HG02642 (cell line): ENCODE results near the gene TSC22D1.

Experiments
- ATAC-seq: cut with Tn5 transposase; IDR thresholded peaks from one replicate; pipeline ENCODE4 v1.9.1; 2021; ENCODE audit warnings: mild to moderate bottlenecking; ENCODE audit not compliant: unreplicated experiment, poor library complexity

Gene TSC22D1

DNA sequence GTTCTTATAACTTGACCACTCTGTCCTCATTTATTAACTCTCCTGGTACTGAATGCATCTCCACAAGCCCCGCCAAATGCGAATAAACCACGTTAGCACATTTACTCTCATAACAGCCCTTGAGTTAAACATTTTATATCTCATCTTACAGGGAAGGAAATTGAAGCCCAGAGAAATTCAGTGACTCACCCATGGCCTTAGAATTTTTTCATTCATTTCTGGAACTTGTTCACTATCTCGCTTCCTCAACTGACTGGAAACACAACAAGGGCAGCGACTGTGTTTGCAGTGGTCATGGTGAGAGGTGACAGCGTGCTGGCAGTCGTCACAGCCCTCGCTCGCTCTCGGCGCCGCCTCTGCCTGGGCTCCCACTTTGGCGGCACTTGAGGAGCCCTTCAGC lies 163.0 kb downstream of the TSC22D1 start:
- no peak for ATAC-seq

DNA sequence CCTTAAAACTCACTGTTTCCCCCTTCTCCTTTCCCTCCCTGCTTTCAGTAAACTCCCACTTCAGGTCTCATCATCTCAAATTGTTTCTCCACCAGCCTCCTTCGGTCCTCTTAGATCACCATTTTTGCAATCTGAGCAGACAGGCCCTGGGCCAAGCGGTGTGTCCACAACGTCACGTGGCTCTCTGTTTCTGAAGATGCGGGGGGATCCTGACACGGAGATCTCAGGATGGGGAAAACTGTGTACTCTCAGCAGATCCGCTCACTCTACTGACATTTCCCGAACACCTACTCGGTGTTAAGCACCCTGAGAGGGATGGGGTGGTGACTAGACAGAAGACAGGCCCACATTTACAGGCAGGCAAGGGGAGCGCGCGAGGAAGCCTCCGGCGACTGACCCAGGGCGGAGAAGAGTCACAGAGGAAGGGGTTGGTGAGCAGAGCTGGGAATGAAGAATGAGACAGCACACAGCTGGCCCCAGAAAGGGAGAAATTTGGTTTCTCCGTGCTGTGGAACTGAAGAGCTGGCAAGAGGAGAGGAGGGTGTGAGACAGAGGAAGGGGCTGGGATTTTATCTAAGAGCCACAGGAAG lies 163.7 kb downstream of the TSC22D1 start:
- no peak for ATAC-seq

DNA sequence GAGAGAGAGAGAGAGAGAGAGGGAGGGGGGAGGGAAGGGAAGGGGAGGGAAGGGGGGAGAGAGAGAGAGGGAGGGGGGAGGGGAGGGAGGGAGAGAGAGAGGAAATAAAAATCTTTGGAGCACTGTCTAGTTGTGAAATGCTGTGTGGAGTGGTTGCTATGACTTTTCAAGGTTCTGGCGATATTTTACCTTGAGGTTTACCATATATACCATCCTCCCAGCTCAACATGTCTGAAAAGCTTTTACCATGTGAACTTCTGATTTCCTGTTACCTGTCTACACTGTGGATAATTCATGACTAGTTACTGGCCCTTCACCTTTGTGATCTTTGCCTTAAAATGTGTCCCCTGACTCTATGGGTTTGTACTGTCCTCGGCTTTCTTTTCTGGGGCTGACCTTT lies 164.3 kb downstream of the TSC22D1 start:
- no peak for ATAC-seq

DNA sequence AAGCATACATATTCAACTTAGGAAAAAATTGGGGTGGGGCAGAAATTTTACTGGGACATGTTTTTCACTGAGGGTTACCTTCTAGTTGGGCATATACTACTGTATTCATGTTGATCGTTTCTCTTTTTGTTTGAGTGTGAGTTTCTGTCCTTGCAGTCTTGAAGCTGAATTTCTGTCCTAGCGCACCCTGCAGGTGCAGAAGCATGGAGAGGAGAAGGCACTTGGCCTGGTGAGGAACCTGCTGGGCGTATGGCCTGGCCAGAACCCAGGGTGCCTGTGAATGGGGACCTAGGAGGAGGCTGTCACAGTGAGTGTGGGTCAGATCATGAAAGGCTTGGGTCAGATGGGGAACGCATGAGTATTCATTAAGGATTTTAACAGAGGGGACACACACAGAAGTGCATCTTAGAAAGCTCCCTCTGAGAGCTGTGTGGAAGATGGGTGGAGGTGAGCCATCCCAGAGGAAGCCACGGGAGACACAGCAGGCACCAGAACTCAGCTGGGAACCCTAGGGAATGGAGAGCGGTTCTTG lies 165.7 kb downstream of the TSC22D1 start:
- ATAC-seq: no peak

- no peak for ATAC-seq
Observed at GRCh38 chr13:44409595-44409994, 166.5 kb downstream of the TSC22D1 start.

DNA sequence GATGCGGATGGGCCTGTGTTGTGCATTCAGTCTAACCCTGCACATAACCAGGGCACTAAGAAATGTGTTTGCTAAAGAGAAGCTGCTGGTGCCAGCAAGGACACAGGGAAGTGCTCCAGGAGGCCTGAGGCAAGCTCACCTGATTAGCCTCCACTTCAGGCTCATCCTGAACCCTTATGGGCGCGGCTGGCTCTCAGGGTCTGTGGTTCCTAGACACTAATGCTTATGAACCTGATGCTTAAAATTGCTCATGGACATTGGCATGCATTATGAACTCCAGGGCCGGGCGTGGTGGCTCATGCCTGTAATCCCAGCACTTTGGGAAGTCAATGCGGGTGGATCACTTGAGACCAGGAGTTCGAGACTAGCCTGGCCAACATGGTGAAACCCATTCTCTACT lies 168.2 kb downstream of the TSC22D1 start:
- no peak for ATAC-seq

GRCh38 chr13:44407379-44407778 lies 168.8 kb downstream of the TSC22D1 start:
- ATAC-seq: no peak

GRCh38 chr13:44406617-44407016 lies 169.5 kb downstream of the TSC22D1 start:
- ATAC-seq: no peak

DNA sequence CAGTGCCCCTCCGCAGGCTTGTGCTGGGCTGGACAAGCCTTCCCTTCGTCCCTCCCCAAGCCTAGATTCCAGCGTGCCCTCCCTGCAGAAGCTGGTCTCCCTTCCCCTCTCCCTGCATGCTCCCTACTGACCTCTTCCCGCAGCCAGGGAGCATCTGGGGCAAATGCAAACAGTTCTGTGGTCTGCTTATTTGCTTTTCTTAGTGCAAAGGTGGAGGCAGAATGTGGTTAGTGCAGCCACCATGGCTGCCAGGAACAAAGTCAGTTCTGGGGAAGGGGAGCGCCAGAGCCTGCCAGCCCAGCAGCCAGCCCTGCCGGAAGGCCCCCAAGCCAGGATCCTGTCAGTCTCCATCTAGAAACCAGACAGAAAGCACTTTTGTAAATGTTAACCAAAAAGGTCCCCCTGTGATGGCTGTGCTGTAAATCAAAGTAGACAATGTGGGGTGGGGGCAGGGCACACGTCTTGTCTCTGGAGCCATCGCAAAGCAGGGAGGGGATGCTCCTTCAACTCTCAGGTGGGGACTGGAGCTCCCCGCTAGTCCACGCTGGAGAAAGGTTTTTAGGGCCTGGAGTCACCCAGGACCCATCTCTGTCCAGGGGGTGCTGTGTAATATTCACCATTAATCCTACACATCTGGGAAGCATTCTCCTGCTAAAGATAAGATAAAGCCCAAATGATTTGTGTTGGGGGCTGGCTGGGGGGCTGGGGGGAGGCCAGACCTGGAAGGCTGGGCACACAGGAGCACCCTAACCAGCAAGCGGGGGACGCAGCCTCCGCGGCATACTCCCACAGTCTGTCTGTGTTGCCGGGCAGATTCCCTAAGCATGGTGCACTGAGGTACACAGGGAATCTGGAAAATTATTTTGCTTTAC lies 171.6 kb downstream of the TSC22D1 start:
- ATAC-seq: no peak

DNA sequence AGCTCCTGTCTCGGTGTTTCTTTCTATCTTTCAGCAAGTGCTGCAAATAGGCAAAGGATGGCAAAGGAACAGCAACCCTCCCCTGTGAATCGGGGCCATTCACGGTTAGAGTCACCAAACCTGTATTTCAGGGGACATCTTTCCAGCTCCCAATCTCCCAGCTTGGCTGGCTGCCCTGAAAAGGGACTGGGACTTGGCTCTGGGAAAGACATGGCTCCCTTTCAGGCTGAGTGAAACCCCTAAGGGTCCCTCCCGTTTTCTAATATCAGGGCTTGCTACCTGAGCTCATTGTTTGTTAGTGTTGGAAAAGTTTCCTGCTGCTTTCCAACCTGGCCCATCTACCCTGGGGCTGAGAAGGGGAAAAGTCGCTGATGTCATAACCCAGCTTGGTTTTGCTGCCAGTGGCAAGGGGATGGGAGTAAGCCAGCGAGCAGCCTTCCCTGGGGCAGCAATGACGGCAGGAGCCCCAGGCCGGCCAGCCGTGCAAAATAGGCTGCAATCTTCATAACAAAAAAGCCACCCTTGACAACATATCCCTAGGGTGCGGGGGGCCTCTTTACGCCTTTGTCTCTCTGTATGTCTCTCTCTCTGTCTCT lies 172.6 kb downstream of the TSC22D1 start:
- ATAC-seq: no peak

GRCh38 chr13:44402899-44403445 lies 173.2 kb downstream of the TSC22D1 start:
- no peak for ATAC-seq

DNA sequence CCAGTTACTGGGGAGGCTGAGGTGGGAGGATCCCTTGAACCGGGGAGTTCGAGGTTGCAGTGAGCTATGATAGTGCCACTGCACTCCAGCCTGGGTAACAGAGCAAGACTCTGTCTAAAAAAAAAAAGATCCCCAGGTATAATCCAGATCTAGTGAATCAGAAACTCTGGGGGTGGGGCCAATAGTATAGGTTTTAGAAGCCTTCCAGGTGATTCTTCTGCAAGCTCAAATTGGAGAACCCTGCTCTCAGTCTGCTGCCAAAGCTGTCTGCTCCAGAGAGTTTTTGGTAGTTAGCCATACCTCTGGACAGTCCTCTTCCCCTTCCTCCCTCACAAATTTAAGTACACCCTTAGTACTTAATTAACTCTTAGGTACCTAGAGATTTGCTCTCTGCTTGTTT lies 174.6 kb downstream of the TSC22D1 start:
- no peak for ATAC-seq

- no peak for ATAC-seq
Observed at GRCh38 chr13:44400736-44401135, 175.4 kb downstream of the TSC22D1 start.

DNA sequence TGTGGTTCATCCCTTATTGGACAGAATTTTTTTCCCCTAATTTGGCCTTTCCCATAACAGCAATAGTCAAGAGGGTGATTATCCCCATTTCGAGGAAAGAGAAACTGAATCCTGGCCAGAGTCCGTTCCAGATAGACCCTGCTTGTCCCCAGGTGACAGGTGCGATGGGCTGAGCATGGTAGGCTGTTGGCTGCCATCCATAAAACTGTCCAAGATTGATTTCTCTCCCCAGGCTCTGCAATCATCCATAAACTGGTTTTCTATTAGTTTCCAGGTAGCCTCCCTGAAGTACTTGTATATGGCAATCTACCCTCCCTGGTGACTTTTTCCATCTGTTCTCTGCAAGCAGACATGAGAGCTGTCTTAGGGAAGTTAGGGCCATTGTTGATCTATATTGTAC lies 177.1 kb downstream of the TSC22D1 start:
- no peak for ATAC-seq

DNA sequence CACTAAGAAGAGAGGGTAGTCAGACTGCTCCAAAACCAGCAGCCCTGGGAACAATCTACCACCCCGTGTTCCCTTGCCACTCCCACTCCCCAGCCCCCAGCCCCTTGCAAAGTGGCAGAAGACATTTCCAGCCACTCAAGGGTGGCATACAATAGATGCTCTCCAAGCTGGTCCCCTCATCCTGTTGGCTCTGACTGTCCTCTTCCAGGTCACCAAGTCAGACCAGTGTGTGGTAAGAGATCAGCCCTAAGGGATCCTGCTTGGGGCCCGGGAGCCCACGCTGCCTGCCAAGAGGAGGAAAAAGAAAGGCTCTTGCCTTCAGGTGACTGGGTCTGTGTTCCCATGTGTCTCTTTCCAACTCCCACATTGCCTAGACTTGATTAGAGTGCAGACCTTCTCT lies 177.5 kb downstream of the TSC22D1 start:
- ATAC-seq: no peak

GRCh38 chr13:44397766-44398223 lies 178.3 kb downstream of the TSC22D1 start:
- no peak for ATAC-seq

DNA sequence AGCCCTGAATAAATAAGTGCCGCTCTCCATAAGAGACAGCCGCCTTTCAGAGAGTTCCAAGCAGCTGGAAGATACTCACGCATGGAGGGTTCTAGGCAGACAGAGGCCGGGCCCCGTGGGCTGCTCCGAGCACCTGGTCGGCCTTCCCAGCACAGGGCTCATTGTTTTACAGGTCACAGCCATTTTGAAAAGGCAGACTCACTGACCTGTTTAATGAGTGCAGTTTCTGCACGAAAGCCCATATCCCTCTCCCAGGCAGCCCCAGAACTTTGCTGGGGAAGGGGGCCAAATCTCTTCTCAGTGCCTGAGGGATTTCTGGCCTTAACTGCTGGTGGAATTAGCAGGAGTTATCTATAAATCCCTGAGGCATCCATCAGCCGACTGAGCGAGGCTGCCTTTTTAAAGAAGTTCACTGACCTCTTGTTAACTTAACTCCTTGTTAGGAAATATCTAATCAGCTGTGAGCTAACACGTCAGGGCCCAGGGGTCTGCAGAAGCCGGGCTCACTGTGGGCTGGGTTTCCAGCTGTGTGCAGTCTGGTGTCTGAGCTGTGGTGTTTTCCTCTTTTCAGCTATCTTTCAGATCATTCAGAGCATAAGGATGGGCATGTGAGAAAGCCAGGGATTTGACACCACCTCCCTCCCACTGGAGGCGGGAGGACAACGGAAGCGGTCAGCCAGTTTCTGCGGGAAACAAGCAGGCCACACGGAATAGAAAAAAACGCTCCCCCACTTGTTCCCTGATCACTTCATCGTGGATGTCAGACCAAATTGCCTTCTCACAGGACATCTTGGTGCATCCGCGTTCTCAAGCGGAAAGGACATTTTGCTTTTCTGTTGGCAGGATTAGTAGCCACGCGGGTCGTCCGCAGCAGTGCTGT lies 179.2 kb downstream of the TSC22D1 start:
- no peak for ATAC-seq

DNA sequence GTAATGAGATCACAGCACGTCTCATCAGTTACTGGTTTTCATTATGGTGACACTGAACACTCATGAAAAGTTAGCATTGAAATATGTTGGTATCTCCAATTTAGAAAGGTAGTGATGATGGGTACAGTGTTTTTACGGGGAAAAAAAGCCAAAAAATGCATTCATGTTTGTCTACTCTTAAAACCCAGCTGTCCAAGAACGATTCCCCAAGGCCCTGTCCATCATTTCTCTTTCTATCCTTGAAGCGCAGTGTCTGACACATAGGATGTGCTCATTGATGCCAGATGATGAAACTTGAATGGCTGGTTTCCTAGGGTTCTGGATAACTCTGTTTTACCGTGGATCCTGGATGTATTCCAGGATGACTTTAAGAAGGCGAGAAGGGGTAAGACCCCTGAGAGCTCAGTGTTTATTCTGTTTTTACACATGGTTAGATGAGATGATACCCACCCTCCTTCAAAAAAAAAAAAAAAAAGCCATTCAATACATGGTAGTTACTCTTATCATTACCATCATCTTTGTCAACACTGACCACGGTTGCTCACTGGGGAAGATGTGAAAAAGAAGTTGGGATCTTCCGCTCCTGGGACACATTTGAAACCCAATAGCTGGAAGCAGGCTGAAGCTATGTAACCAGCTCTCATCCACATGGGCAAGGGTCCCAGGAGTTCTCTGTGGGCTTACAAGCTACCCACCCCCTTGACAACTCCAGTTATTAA lies 180.0 kb downstream of the TSC22D1 start:
- ATAC-seq: no peak

DNA sequence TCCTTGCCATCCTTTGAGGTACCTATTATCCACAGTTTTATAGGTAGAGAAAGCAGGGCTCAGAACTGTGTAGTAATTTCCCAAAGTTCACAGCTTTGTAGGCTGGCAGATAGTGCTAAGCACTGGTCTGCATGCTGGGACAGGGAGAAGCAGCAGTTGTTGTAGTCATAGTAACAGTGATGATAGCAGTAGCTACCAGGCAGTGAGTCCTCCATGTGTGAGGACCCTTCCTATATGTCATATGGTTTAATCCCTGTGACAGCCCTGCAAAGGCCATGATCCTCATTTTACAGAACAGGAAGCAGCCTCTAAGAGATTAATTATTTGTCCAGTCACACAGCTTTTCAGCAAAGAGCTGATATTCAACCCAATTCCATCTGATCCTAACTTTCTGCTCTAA lies 181.5 kb downstream of the TSC22D1 start:
- no peak for ATAC-seq
